GM12878 (cell line): ENCODE measurements around the gene RIMBP2. TPM values are rescaled to one million over a fixed set of nuclear protein-coding genes. Genes with fewer than 3 reads are reported as not detected.

Experiments used
- ATAC-seq: fragments of 200-7000 bp; cut with Tn5 transposase; 3 replicates; pipeline ENCODE4 v1.9.1; 2020; ENCODE audit warnings: mild to moderate bottlenecking, moderate library complexity
- BruUV-seq: library from RNA; stranded (reverse); fragments of 400-500 nt; replicated peaks from 2 replicates; lab custom pipeline; 2021; lab: Mats Ljungman, UMichigan
- CTCF ChIA-PET: fragments of 300-600 bp; sonication (Branson Sonifier 250); formaldehyde crosslinking; extraction: SDS; loops from one replicate; lab custom pipeline; 2021; ENCODE audit warnings: inconsistent platforms; lab: Yijun Ruan, JAX
- POLR2A ChIA-PET: fragments of 350-600 bp; formaldehyde crosslinking; extraction: SDS; loops from one replicate; lab custom pipeline; 2021; ENCODE audit warnings: inconsistent platforms; lab: Charles Lee
- RAD21 ChIA-PET: fragments of 300-600 bp; sonication (Branson Sonifier 250); formaldehyde crosslinking; loops from one replicate; lab custom pipeline; 2023; ENCODE audit warnings: antibody characterized with exemption; ENCODE audit not compliant: unreplicated experiment; lab: Charles Lee
- SMC1A ChIA-PET: fragments of 300-600 bp; sonication (Branson Sonifier 250); formaldehyde crosslinking; loops from one replicate; lab custom pipeline; 2023; ENCODE audit not compliant: unreplicated experiment, uncharacterized antibody; lab: Charles Lee
- DNase-seq: peaks from one replicate; pipeline ENCODE4 v3.0.0-alpha.2; 2011; ENCODE audit warnings: low read depth, low spot score
- FAIRE-seq: peaks from 3 replicates; lab custom pipeline; 2011; peaks lifted over from hg19 to GRCh38; lab: Jason Lieb, UNC
- H2AFZ ChIP-seq: 2 replicates; pipeline ENCODE4 v1.6.0; 2011; ENCODE audit warnings: low read depth, low read length, control low read depth; ENCODE audit not compliant: control insufficient read depth
- H3K27ac ChIP-seq: 2 replicates; pipeline ENCODE4 v1.5.1; 2011; ENCODE audit warnings: control low read depth; ENCODE audit not compliant: control insufficient read depth, insufficient read depth
- H3K27me3 ChIP-seq, 2 experiments: replicated peaks in 1 of 2; 2 replicates each; pipeline versions ENCODE4 v1.6.0 to v1.6.1; 2011; ENCODE audit warnings: low read length in 1 of 2; ENCODE audit not compliant: control insufficient read depth in 2 of 2, insufficient read depth in 2 of 2
- H3K36me3 ChIP-seq, 2 experiments: 2 replicates each; pipeline ENCODE4 v1.5.1; 2011; ENCODE audit warnings: low read length in 1 of 2; ENCODE audit not compliant: control insufficient read depth in 2 of 2, insufficient read depth in 2 of 2
- H3K4me1 ChIP-seq: 2 replicates; pipeline ENCODE4 v1.6.1; 2011; ENCODE audit warnings: mild to moderate bottlenecking, low read length, moderate library complexity, mixed read lengths; ENCODE audit not compliant: control insufficient read depth, insufficient read depth
- H3K4me2 ChIP-seq: 2 replicates; pipeline ENCODE4 v1.6.0; 2011; ENCODE audit warnings: control low read depth; ENCODE audit not compliant: control insufficient read depth, insufficient read depth
- H3K4me3 ChIP-seq: fragments of 200-600 bp; sonication (generic); 2 replicates; pipeline ENCODE4 v1.5.1; 2016
- H3K79me2 ChIP-seq: 2 replicates; pipeline ENCODE4 v1.6.0; 2011; ENCODE audit warnings: low read length; ENCODE audit not compliant: control insufficient read depth, insufficient read depth
- H3K9ac ChIP-seq: 2 replicates; pipeline ENCODE4 v1.8.0; 2011; ENCODE audit warnings: low read length, control low read depth, mixed read lengths; ENCODE audit not compliant: control insufficient read depth, insufficient read depth
- H3K9me3 ChIP-seq: replicated peaks from 3 replicates; pipeline ENCODE4 v1.5.1; 2011; ENCODE audit warnings: mild to moderate bottlenecking, low read length; ENCODE audit not compliant: control insufficient read depth, insufficient read depth
- H4K20me1 ChIP-seq: 2 replicates; pipeline ENCODE4 v1.6.0; 2011; ENCODE audit not compliant: control insufficient read depth, insufficient read depth
- CBFB ChIP-seq: IDR thresholded peaks from 2 replicates; pipeline ENCODE4 v1.6.1; 2016; ENCODE audit warnings: antibody characterized with exemption, low read depth
- JUNB ChIP-seq: IDR thresholded peaks from 2 replicates; pipeline ENCODE4 v1.6.1; 2016; ENCODE audit warnings: antibody characterized with exemption, mild to moderate bottlenecking
- RCOR1 ChIP-seq: conservative IDR thresholded peaks from 2 replicates; pipeline ENCODE4 v1.6.1; 2012; ENCODE audit warnings: low read depth, low read length, improper control_type of control experiment
- SPI1 ChIP-seq: IDR thresholded peaks from 2 replicates; pipeline ENCODE4 v1.6.1; 2011; ENCODE audit warnings: low read depth, mild to moderate bottlenecking, low read length, moderate library complexity, borderline replicate concordance; ENCODE audit not compliant: insufficient read depth
- TCF3 ChIP-seq: IDR thresholded peaks from 2 replicates; pipeline ENCODE4 v1.6.1; 2012; ENCODE audit warnings: low read depth, mild to moderate bottlenecking, low read length, borderline replicate concordance; ENCODE audit not compliant: insufficient read depth
- WGBS: methylation state at CpG from one replicate; pipeline ENCODE4 v1.1.6; 2016; ENCODE audit warnings: low lambda C conversion rate; ENCODE audit not compliant: insufficient replicate concordance, insufficient coverage; ENCODE audit errors: missing lambda C conversion rate; 5-methylcytosine and 5-hydroxymethylcytosine counted together
- in situ Hi-C: fragments of 300-500 bp; cut with MboI; formaldehyde crosslinking; loops from 9 replicates; pipeline ENCODE4 v1.14.3; 2018; ENCODE audit warnings: mixed read lengths
- intact Hi-C: fragments of 100-400 bp; cut with micrococcal nuclease; formaldehyde crosslinking; loops from one replicate; pipeline ENCODE4 v1.14.2; 2022; ENCODE audit not compliant: unreplicated experiment
- polyA plus RNA-seq, 11 experiments: library from polyadenylated mRNA; depleted of rRNA in 4 of 11; unstranded in 6 of 11; stranded (reverse) in 5 of 11; fragments of >200 nt; fragmentation: Nextera tagmentation in 4 of 11; fragmentation: Illumina TruSeq in 1 of 11; extraction: Ambion mirVana in 4 of 11; extraction: Trizol in 1 of 11; gene quantifications; 1 replicate in 1 of 11; 2 replicates in 10 of 11; pipeline versions ENCODE4 v1.2.1 to v1.2.3, GENCODE V29; 2011 to 2016; ENCODE audit warnings: inconsistent platforms in 2 of 11, missing spikeins in 2 of 11, low read depth in 1 of 11
- total RNA-seq, 4 experiments: library from RNA; depleted of rRNA in 3 of 4; stranded (reverse); fragments of >200 nt in 3 of 4; fragmentation: Illumina TruSeq in 1 of 4; extraction: Trizol in 1 of 4; gene quantifications; 2 replicates each; pipeline versions ENCODE4 v1.2.1 to v1.2.3, GENCODE V29; 2013 to 2021
- TF ChIP-seq, protein P1 (sequence below): IDR thresholded peaks from 2 replicates; pipeline ENCODE4 v1.6.1; 2012; ENCODE audit warnings: mild to moderate bottlenecking, low read depth, low read length
- TF ChIP-seq, protein P2 (sequence below): IDR thresholded peaks from 2 replicates; pipeline ENCODE4 v1.6.1; 2012; ENCODE audit warnings: low read depth, low read length, improper control_type of control experiment
- TF ChIP-seq, protein P3 (sequence below): fragments of 450-650 bp; IDR thresholded peaks from 2 replicates; pipeline ENCODE4 v1.6.1; 2017; ENCODE audit warnings: antibody characterized with exemption, mild to moderate bottlenecking, moderate library complexity
- TF ChIP-seq, protein P4 (sequence below): fragments of 450-650 bp; IDR thresholded peaks from 2 replicates; pipeline ENCODE4 v1.6.1; 2016; ENCODE audit warnings: mild to moderate bottlenecking, moderate library complexity, borderline replicate concordance

The RIMBP2 gene
- total and polyA plus RNA-seq, 10 of the 15 experiments (the other 5 are each of a cell fraction or from before 2014, with no cell fraction given) = 0.04 to 2.9 (median 0.07) TPM; not detected in 1

DNA sequence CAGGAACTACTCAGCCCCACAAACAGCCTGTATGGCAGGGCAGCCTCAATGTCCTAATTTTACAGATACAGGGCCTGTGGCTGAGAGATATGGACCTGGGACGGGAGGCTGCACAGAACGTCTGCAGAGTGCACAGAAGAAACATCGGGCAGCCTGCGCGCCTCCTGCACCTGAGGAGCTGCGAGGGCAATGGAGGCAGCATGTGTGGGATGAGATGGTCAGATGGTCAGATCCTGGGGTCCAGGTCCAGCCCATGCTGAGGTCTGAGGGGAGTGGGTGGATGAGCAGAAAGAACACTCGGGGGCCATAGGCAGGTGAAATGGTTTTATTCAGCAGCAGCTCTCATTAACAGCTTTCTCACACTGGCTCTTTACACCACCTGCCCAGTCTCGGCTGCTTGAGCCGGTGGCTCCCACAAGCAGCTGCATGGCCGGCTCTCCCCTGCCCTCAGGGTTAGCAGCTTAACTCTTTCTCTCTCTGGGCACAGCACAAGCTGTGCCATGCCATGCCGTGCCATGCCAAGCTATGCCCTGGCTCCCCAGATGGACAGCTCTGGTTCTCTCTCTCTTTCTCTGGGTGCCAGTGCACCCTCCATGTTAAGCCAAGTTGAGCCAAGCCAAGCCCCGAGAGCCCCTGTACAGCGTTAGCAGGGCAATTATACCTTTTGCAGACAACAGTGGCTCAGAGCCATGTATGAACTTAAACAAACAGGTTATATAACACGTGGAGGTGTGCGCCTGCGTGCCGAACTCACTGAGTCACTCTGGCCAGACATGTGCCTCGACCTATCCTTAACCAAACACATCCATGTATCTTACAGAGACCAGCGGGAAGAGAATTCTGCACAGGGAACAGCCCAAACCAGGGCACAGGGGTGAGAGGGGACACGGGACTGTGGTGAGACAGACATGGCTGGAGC is 47.6 kb downstream of the RIMBP2 start:
- DNase-seq (no peak), FAIRE-seq (no peak), ATAC-seq (no peak)
- ChIA-PET CTCF (no interaction called here), RAD21 (no interaction called here), SMC1A (interaction anchor here (0.6 kb wide), 1 partner anchor 1996 kb away, joined by 3 read pairs; no protein-coding TSS in a partner anchor), POLR2A (no interaction called here)
- Histone ChIP-seq H3K4me1 (no peaks in the 10 kb centered on the region), H2AFZ (no peak overlapping the region), H3K79me2 (no peaks in the 10 kb centered on the region), H3K9me3 (no peaks in the 10 kb centered on the region; the same call in 2 of the 3 replicates), H4K20me1 (no peaks in the 10 kb centered on the region), H3K4me2 (no peak overlapping the region), H3K4me3 (no peak overlapping the region), H3K36me3 (no peaks in the 10 kb centered on the region), H3K27me3 (no peaks in the 10 kb centered on the region), H3K27ac (no peak overlapping the region), H3K9ac (no peak overlapping the region)
- 54% methylated on average over 20 of the region's 20 CpGs for WGBS
- intact Hi-C loops (no loop called here), in situ Hi-C loops (no loop called here)
- no TSS peak for BruUV-seq
- TF ChIP-seq, protein P1, sequence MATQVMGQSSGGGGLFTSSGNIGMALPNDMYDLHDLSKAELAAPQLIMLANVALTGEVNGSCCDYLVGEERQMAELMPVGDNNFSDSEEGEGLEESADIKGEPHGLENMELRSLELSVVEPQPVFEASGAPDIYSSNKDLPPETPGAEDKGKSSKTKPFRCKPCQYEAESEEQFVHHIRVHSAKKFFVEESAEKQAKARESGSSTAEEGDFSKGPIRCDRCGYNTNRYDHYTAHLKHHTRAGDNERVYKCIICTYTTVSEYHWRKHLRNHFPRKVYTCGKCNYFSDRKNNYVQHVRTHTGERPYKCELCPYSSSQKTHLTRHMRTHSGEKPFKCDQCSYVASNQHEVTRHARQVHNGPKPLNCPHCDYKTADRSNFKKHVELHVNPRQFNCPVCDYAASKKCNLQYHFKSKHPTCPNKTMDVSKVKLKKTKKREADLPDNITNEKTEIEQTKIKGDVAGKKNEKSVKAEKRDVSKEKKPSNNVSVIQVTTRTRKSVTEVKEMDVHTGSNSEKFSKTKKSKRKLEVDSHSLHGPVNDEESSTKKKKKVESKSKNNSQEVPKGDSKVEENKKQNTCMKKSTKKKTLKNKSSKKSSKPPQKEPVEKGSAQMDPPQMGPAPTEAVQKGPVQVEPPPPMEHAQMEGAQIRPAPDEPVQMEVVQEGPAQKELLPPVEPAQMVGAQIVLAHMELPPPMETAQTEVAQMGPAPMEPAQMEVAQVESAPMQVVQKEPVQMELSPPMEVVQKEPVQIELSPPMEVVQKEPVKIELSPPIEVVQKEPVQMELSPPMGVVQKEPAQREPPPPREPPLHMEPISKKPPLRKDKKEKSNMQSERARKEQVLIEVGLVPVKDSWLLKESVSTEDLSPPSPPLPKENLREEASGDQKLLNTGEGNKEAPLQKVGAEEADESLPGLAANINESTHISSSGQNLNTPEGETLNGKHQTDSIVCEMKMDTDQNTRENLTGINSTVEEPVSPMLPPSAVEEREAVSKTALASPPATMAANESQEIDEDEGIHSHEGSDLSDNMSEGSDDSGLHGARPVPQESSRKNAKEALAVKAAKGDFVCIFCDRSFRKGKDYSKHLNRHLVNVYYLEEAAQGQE = no peak
- TF ChIP-seq SPI1 (no peak), RCOR1 (no peak), CBFB (no peak), TCF3 (no peak), JUNB (no peak)
- TF ChIP-seq, protein P2, sequence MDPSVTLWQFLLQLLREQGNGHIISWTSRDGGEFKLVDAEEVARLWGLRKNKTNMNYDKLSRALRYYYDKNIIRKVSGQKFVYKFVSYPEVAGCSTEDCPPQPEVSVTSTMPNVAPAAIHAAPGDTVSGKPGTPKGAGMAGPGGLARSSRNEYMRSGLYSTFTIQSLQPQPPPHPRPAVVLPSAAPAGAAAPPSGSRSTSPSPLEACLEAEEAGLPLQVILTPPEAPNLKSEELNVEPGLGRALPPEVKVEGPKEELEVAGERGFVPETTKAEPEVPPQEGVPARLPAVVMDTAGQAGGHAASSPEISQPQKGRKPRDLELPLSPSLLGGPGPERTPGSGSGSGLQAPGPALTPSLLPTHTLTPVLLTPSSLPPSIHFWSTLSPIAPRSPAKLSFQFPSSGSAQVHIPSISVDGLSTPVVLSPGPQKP = no peak
- TF ChIP-seq, protein P3, sequence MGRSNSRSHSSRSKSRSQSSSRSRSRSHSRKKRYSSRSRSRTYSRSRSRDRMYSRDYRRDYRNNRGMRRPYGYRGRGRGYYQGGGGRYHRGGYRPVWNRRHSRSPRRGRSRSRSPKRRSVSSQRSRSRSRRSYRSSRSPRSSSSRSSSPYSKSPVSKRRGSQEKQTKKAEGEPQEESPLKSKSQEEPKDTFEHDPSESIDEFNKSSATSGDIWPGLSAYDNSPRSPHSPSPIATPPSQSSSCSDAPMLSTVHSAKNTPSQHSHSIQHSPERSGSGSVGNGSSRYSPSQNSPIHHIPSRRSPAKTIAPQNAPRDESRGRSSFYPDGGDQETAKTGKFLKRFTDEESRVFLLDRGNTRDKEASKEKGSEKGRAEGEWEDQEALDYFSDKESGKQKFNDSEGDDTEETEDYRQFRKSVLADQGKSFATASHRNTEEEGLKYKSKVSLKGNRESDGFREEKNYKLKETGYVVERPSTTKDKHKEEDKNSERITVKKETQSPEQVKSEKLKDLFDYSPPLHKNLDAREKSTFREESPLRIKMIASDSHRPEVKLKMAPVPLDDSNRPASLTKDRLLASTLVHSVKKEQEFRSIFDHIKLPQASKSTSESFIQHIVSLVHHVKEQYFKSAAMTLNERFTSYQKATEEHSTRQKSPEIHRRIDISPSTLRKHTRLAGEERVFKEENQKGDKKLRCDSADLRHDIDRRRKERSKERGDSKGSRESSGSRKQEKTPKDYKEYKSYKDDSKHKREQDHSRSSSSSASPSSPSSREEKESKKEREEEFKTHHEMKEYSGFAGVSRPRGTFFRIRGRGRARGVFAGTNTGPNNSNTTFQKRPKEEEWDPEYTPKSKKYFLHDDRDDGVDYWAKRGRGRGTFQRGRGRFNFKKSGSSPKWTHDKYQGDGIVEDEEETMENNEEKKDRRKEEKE = no peak
- TF ChIP-seq, protein P4, sequence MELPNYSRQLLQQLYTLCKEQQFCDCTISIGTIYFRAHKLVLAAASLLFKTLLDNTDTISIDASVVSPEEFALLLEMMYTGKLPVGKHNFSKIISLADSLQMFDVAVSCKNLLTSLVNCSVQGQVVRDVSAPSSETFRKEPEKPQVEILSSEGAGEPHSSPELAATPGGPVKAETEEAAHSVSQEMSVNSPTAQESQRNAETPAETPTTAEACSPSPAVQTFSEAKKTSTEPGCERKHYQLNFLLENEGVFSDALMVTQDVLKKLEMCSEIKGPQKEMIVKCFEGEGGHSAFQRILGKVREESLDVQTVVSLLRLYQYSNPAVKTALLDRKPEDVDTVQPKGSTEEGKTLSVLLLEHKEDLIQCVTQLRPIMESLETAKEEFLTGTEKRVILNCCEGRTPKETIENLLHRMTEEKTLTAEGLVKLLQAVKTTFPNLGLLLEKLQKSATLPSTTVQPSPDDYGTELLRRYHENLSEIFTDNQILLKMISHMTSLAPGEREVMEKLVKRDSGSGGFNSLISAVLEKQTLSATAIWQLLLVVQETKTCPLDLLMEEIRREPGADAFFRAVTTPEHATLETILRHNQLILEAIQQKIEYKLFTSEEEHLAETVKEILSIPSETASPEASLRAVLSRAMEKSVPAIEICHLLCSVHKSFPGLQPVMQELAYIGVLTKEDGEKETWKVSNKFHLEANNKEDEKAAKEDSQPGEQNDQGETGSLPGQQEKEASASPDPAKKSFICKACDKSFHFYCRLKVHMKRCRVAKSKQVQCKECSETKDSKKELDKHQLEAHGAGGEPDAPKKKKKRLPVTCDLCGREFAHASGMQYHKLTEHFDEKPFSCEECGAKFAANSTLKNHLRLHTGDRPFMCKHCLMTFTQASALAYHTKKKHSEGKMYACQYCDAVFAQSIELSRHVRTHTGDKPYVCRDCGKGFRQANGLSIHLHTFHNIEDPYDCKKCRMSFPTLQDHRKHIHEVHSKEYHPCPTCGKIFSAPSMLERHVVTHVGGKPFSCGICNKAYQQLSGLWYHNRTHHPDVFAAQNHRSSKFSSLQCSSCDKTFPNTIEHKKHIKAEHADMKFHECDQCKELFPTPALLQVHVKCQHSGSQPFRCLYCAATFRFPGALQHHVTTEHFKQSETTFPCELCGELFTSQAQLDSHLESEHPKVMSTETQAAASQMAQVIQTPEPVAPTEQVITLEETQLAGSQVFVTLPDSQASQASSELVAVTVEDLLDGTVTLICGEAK = no peak
